IPS-NIHi7 (cell line): ENCODE measurements around the gene TTC13.
A peak's percentile ranks its signal among the peaks of the same experiment; 100 is the strongest.

ENCODE experiments used
- DNase-seq: peaks from one replicate; pipeline ENCODE4 v3.0.0; 2012; ENCODE audit warnings: mixed read lengths; ENCODE audit errors: extremely low spot score

TTC13 gene

DNA sequence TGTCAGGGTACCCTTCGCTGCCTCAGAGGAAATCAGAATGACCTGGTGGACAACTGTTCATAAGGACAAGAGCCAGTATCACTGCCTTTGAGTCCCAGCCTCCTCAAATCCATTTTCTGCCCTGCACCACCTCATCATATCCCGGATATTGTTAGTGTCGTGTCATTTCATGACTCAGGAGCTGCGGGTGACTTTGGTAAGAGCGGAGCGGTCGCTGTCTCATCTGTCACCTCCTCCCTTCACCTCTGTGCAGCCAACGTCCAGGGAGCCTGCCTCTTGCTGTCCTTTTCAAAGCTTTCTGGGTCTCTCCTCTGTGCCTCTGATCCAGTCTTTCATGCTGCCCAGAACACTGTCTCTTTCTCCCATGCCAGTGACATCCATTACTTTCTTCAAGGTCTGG lies 103.3 kb downstream of the TTC13 start:
- no peak for DNase-seq

DNA sequence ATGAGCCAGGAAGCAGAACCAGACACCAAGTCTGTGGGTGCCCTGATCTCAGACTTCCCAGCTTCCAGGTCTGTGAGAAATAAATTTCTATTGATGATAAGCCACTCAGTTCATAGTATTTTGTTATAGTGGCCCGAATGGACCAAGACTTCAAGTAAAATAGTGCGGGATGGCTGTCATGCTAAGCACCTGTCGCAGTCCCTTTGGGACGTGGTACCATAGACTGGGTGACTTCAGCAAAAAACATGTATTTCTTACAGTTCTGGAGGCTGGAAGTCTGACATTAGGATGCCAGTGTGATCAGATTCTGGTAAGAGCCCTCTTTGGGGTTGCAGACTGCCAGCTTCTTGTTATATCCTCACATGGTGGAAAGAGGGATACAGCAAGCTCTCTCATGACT lies 107.7 kb downstream of the TTC13 start:
- no peak for DNase-seq

DNA sequence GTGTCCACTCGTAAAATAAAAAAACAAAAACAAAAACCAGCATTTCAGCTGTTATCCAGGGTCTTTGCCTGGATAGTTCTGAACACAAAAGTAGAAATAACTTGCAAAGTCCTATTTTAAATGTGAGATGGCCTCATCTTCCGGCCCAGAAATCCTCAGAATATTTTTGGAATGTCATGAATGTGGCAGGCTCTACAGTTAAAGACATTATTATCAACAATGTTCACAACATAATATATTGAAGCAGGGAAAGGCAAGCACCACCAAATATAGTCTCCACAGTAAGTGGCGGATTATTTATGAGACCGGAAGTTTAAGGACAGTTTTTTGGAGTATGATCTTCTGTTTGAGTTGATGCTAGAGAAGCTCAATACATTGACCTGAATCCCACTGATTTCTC lies 109.2 kb downstream of the TTC13 start:
- no peak for DNase-seq

DNA sequence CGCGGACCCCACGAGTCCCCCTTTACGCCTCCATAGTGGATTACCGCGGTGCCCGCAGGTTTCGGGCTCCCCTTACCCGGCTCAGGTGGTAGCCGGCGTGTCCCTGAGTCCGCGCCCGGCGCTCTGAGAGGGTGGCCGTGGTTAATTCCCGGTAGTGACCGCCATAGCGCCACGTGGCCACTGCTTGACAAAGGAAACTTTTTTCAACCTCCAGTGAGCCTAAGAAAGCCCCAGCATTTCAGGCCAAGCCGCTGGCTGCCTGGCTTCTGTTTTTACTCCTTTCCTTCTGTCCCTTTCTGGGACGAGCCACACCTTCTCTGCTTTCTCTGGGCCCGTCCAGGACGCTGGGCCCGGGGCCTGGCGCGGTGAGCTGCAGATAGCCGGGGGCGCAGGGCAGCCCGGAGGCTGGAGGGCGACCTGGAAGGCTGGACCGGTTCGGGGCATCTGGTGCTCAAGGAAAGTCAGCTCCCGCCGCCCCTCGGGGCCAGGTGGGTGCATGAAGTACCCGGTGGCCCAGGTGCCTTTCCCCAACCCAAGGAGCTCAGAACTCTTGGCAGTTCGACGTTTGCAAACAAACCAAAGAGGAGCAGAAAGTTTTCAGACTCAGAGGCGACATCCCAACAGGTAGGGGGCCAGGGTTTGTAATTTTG lies 109.8 kb downstream of the TTC13 start:
- peak; percentile 48 for DNase-seq

DNA sequence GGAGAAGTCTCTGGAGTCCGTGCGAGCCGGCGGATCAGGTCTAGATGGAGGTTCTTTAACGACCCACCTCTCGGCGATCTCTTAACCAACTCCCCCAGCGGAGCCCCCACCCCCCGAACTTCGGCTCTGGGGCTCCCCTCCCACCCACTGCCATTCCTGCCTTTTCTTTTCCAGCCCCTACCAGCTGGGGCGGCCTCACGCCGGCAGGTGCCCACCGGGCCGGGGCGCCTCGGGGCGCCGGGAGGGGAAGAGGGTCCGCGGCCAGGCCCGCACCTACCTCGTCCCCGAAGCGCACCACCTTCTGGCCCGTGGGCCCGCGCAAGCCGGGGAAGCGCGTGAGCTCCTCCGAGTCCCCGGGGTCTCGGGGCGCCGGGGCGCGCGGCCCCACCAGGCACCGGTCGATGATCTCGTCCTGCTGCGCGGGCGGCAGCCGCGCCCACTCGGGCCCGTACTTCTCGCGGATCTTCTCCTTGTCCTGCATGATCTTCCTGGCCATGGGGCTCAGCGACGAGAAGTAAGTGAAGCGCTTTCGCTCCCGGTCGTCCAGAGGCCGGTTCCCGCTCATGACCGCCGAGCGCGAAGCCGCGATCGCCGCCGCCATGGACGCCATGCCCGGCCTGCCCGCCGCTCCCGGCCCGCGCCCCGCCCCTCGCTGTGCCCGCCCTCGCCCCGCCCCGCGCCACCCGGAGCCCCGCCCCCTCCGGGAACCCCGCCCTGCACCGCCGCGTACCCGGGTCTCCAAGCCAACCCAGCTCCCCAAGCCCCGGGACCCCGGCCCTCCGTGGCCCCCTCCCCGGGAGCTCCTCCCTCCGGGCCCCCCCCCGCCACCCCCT lies 110.5 kb downstream of the TTC13 start, which contains the start of gene C1orf198:
Gene C1orf198 (minus strand): TSS at position 619 of the 833 bp plus-strand sequence. CDS start 9 bp downstream, at position 610.
- peak; percentile 93 for DNase-seq

DNA sequence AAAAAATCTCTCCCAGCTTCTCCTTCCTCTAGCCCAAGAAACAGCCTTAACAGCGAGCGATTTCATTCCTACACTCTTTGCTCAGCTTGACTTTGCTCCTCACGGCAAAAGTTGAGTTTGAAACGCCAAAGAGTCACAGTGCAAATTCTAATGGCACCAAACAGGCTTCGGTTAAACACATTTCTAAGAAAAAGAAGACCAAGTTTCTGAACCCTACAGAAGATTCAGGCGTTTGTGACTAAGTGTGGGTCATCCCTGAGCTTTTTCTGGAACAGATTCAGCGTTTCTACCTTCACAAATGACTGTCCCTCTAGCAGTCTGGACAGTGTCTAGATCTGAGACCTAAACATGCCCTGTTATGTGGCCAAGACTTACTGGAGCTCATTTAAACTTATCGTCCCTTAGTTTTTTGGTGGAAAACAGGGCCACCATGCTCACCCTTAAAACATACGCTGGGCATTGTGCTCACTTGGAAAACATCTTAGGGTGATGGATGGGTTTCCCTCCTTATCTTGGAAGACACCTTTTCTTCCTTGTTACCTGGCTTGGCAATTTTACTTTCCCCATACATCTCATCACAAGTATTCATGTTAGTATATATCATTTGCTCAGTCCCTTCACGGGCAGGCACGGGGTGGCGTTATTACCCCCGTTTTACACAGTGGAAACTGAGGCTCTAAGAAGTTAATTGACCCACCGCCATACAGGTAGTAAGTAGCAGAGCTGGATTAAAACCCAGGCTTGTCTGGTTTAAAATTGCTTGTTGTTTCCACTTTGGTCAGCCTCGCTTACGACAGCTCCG lies 111.4 kb downstream of the TTC13 start:
- no peak for DNase-seq

DNA sequence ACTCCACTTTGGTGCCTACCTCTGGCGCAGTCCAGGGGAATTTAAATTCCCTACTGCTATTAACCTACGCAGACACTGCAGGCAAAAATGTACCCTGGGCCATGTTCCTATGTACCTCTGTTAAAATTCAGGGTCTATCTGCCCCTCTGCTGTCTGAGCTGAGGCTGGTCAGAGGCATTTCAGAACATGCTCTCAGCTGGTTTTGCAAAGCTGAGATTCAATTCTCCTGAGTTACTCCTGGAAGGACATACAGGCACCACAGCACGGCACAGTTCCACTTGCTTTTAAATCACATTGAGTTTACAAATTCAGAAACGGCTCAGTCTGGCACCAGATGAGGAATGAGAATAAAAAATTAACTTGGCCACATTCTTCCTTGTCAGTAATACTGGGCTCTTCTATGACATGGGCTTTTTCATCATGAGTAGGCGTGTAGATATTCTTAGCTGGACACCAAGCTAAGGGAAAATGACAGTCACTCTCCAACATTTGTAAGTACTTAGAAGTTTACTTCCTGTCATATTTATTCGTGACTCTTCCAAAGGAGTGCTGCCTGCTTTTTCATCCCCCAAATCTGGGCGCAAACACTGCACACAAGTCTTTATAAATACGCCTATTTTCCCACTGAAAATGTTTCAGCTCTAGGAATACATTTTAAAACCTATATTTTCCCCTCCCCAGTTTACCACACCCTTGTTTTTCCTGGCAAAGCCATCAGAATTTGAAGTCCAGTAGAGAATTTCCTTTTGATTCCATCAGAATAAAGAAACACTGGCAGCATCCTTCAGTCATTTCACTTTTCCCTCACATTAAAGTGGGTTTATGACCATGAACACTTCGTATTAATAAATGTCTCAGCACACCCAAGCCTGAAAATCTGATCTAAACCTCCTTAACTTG lies 112.2 kb downstream of the TTC13 start:
- no peak for DNase-seq

DNA sequence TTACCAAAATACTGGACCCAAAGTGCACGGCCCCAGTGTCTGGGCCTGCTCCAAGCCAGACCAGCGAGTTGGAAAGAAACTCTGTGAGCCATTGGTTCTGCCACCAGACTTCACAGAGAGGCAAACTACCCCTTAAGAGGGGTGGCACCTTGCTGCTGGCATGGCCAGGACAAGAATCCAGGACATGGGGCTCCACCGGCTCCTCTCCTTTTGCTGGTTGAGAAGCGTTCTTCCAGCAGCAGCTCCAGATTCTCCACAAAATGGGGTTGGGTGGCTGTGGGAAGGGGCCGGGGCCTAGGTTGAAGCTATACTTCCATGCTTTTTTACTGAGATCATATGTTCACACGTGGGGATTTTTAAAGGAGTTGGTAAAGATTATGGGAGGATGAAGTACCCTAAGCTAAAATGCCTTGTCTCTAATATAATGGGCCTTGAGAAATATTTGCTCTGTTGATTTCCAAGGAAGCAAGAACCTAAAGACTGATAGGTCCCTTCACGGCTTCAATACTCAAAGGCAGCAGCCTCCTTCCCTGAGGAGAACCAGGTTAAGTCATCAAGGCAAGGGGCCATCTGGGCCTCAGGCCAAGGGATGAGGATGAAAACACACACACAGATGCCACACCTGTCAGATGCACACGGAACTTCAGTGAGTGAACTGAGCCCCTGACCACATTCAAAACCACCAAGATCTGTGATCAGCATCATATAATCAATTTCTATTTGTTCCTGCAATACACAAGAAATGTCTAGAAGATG lies 113.4 kb downstream of the TTC13 start:
- DNase-seq = no peak

DNA sequence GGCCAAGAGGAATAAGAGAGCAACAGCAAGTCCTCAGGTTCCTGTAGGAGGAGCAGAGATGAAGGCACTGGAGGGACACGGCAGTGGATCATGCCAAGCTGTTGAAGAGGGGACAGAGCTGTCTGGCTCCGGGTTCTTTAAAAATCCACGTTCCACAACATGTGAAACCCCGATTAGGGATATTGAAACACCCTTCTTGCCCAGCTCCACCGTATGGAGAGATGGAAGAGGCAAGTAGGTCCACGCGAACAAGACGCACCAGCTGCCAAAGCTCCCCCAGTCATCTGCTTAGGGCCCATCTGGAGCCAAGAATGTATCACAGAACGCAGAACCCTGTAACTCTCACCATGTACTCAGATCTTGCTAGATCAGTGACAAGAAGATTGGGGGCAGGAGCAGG lies 114.2 kb downstream of the TTC13 start:
- DNase-seq = no peak

DNA sequence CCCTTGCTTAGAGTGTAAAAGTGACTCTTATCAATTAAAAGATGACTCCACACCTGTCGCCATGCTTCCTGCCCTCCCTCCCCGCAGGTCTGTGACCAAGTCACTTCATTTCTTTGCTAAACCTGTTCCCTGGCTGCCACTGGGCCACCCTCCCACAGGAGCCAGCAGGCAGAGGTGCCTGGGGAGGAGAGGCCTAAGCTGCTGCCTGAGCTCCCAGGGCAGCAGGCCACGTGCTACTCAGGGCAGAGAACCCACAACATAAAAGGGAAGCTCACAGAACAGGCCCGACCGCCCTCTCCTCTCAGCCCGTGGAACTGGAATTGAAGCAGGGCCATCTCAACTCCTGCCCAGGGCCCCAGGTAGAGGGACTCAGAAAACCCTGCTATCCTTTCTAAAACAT lies 115.2 kb downstream of the TTC13 start:
- DNase-seq = peak; percentile 37

DNA sequence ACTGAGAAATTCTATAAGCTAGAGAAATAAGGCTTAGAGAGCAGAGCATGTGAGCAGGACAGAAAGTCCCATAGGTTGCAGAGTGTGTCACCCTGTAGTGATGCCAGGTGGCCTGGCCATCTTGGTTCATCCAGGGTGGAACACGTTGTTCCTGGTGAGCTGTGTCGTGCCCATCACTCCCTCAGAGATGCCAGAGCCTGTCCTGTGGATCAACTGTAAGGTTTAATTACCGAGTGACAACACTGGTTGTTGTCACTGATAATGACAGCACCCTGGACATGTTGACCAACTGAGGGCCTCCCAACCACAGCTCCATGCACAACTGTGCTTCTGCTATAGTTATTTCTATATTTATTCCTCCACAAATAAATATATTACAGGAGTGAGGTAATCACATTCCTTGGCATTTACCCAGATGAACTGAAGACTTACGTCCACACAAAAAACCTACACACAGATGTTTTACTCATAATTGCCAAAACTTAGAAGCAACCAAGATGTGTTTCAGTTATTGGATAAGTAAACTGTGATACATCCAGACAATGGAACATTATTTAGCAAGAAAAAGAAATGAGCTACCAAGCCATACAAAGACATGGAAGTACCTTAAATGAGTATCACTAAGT lies 116.6 kb downstream of the TTC13 start:
- DNase-seq = no peak

DNA sequence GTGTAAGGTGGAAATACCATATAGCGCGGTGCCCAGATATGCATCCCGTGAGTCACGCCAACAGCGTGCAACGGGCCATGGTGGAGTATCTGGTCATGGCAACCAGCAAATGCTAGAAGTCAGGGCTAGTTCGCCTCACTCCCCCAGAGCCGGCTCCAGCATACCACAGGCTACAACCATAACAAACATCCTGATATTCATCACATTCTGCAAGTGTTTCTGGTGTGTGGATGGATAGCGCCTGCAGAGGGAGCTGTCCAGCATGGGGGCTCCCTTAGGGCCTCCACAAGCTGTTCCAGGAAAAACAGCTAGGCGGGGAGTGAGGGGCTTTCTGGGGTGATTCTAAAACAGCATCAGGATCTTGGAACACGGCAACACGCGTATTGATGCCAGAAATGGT lies 117.2 kb downstream of the TTC13 start:
- peak; percentile 62 for DNase-seq

DNA sequence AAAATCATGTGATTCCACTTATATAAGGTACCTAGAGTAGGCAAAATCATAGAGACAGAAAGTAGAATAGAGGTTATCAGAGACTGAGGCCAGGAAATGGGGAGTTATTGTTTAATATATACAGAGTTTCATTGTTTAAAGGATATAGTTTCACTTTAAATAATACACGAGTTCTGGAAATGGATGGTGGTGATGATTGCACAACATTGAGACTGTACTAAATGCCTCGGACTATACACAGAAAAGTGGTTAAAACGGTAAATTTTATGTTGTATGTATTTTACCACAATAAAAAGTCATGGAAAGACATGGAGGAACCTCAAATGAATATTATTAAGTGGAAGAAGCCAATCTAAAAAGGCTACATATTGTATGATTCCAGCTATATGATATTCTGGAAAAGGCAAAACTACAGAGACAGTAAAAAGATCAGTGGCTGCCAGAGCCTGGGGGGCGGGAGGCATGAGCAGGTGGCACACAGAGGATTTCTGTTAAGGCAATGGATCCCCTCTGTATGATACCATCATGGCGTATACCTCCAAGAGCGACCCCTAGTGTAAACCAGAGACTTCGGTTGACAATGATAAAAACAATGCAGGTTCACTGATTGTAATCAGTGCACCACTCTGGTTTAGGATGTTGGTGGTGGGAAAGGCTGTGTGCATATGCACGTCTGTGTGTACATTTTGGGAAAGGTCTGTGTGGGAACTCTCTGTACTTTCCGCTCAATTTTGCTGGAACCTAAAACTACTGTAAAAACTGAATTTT lies 117.9 kb downstream of the TTC13 start:
- DNase-seq = peak; percentile 49

DNA sequence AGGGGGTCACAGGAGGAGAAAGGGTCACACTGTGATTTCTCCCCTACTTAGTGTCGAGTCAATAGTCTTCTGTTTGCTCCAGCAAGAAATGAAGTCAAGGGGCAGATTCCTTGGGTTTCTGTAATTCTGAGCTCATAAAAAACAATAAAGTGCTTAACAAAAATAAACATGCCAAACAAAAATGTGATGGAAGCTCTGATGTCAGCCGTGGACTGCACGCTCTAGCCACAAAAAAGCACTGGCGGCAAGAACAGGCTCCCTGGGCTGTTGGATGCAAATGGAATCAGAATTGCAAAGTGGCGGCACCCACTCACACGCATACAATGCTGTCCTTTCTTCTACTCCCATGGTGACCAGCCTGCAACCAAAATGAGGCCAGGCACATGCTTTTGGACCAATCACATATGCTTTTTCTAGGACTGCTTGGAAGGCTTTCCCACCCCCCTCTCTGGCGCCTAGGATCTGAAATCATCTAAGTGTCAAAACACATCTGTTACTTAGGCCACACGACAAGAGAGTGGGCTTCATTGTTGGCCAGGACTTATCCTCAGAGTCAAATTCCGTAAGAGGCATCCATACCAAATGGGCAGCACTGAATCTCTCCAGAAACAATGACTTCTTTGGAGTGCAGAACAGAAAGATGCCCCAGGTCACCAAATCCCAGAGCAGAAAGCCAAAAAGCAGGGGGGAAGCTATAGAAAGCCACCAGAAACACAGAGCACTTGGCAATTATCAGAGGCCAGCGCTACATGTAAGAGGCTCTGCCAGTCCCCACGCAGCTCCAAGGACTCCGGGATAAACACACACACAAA lies 119.5 kb downstream of the TTC13 start:
- no peak for DNase-seq

DNA sequence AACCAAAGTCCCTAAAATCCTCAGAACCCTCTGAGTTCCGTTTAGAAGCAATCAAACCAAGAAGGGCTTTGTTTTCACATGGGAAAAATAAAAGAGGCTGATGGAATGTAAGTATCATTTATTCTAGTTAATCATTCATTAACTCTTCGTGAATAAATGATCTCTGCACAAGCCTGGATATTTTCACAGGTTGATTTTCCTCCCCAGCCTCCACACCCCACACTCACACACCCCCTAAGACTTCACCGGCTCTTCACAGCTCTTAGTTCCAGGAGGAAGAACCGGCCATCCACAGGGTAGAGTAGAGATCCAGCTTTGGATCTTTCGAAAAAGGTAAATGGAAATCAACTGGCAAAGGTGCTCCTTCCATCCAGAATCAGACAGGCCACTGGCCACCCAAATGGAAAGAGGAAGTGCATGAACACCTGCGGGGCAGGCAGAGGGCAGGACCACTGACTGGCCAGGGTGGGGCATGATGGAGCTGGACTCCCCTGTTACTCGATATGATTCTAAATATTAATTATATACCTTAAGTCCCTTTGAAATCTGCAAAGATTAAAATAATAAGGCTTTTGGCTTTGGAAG lies 120.3 kb downstream of the TTC13 start:
- no peak for DNase-seq

DNA sequence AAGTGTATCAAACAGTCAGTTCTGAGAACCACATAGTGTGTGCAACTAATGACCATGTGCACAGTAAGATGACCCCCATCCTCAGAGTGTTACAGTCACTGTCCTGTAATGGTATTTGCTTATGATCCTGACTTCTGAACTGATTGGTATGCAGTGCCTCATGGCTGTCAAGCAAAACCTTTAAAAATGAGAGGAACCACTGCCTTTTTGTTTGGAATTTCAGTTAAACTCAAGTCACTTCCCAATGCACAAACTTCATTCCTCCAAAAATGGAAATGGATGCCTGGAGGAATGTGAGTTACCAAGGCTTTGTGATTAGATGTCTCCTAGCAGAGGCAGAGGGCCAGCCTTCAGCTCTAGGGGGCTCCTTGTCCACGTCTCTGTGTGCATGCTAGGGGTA lies 120.8 kb downstream of the TTC13 start:
- DNase-seq = no peak

DNA sequence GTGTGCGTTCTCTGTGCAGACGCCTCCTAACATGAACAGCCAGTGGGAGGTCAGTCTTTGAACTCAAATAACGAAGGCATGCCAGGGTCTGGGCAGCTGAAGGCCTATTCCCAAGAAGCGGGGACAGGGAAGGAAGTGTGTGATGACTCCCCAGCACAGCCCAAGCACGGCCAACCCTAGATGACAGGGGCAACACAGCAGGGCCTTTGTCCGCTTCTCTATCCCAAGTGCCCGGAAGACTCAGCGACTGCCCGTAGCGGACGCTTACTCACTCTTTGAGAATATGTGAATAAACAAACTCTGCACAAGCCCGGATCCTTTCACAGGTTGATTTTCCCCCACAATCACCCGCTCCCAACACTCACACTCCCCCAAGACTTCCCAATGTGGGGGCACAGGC lies 121.6 kb downstream of the TTC13 start:
- DNase-seq = no peak
